ENCODE results near the gene TNFAIP8.
A peak's percentile ranks its signal among the peaks of the same experiment; 100 is the strongest.

The TNFAIP8 gene

DNA sequence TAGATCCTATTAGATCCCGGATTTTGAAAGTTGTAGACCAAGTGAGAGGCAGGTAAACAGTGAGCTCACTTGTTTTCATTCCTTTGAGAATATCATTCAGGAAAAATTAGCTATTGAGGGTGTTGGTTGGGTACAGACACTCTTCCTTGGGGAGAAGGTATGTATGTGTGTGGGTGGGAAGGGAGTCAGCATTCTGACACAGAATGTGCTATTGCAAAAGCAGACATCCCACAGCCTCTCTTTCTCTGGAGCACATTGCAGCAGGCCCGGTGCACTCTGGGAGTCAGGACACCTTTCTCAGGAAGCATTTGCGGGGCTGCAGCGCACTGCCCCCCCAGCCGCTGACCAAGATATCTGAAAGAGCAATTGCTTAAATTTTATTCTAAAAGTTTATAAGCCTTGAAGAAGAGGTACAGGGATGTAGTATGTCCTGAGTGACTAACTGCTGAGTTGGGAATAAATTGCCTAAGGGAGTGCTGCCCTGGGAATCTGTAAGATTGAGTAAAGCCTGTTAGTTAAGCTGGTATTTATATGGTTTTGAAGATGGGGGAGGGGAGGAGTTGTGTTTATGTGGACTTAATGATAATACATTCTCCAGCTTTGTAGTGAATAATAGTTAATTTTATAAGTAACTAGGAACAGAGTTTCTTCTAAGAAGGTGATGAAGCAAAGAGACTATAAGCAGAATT, 5.2 kb downstream of the TNFAIP8 start:
- Histone ChIP-seq H3K9ac (ENCODE audit: low read length) (no peak overlapping the region), H2AFZ (ENCODE audit: low read depth, low read length) (no peak overlapping the region), H3K4me3 (ENCODE audit: low read length) (no peak overlapping the region), H3K9me3 (ENCODE audit: insufficient read depth, low read length) (no peaks in the 10 kb centered on the region), H3K27me3 (ENCODE audit: low read depth, low read length) (no peaks in the 10 kb centered on the region), H3K4me2 (ENCODE audit: low read length) (peak overlapping the region; percentile 91), H3K4me1 (ENCODE audit: low read length) (peaks cover 83% of the 10 kb centered on the region), H3K27ac (ENCODE audit: low read length) (no peak overlapping the region), H4K20me1 (ENCODE audit: insufficient read depth, low read length) (peaks cover 83% of the 10 kb centered on the region), H3K79me2 (ENCODE audit: low read length) (peaks cover 100% of the 10 kb centered on the region), H3K36me3 (replicated peaks; ENCODE audit: low read depth, low read length) (peaks cover 36% of the 10 kb centered on the region)
- no peak for TF ChIP-seq EZH2phosphoT487 (IDR thresholded peaks at IDR 0.05; ENCODE audit: low read depth)
- TF ChIP-seq CTCF (IDR thresholded peaks at IDR 0.05; ENCODE audit: low read depth, low read length), result no peak

DNA sequence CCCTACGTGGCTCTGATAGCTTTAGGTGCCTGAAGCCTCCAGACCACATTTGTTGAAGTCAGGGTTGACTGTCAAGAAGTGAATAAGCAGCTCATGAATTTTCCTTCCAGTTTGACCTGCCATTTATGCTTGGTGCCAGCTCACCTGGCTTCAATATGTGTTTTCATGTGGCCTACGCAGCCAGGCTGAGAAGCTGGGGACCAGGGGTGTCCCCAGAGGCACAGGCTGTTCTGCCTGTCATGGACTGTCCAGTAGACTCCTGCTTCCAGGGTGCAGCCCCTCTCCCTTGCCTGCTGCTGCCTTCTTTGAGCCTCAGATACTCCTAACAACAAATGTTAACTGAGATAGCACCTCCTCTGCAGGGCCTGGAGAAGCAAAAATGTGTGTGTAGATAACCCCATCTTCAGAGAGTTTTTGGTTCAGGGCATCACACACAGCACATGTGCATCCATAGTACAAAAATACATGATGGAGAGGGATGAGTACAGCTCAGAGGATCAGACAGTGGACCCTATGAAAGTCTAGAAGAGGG, 5.8 kb downstream of the TNFAIP8 start:
- Histone ChIP-seq H3K9ac (ENCODE audit: low read length) (no peak overlapping the region), H3K36me3 (replicated peaks; ENCODE audit: low read depth, low read length) (peaks cover 36% of the 10 kb centered on the region), H2AFZ (ENCODE audit: low read depth, low read length) (no peak overlapping the region), H3K9me3 (ENCODE audit: insufficient read depth, low read length) (no peaks in the 10 kb centered on the region), H3K4me2 (ENCODE audit: low read length) (no peak overlapping the region), H3K79me2 (ENCODE audit: low read length) (peaks cover 100% of the 10 kb centered on the region), H3K4me1 (ENCODE audit: low read length) (peaks cover 89% of the 10 kb centered on the region), H3K27me3 (ENCODE audit: low read depth, low read length) (no peaks in the 10 kb centered on the region), H4K20me1 (ENCODE audit: insufficient read depth, low read length) (peaks cover 89% of the 10 kb centered on the region), H3K27ac (ENCODE audit: low read length) (no peak overlapping the region), H3K4me3 (ENCODE audit: low read length) (no peak overlapping the region)
- TF ChIP-seq EZH2phosphoT487 (IDR thresholded peaks at IDR 0.05; ENCODE audit: low read depth) (no peak), CTCF (IDR thresholded peaks at IDR 0.05; ENCODE audit: low read depth, low read length) (no peak)

GRCh38 chr5:119362714-119363113, 6.9 kb downstream of the TNFAIP8 start:
- peaks cover 99% of the 10 kb centered on the region for H3K79me2 ChIP-seq (ENCODE audit: low read length)
- no peak overlapping the region for H3K9ac ChIP-seq (ENCODE audit: low read length)
- H3K27me3 ChIP-seq (ENCODE audit: low read depth, low read length), result no peaks in the 10 kb centered on the region
- H3K9me3 ChIP-seq (ENCODE audit: insufficient read depth, low read length), result no peaks in the 10 kb centered on the region
- TF ChIP-seq CTCF (IDR thresholded peaks at IDR 0.05; ENCODE audit: low read depth, low read length), result no peak
- no peak for TF ChIP-seq EZH2phosphoT487 (IDR thresholded peaks at IDR 0.05; ENCODE audit: low read depth)
- no peak overlapping the region for H3K4me2 ChIP-seq (ENCODE audit: low read length)
- peaks cover 97% of the 10 kb centered on the region for H3K4me1 ChIP-seq (ENCODE audit: low read length)
- peaks cover 94% of the 10 kb centered on the region for H4K20me1 ChIP-seq (ENCODE audit: insufficient read depth, low read length)
- no peak overlapping the region for H3K27ac ChIP-seq (ENCODE audit: low read length)
- H3K4me3 ChIP-seq (ENCODE audit: low read length), result no peak overlapping the region
- H3K36me3 ChIP-seq (replicated peaks; ENCODE audit: low read depth, low read length), result peaks cover 36% of the 10 kb centered on the region
- H2AFZ ChIP-seq (ENCODE audit: low read depth, low read length), result no peak overlapping the region

- TF ChIP-seq EZH2phosphoT487 (IDR thresholded peaks at IDR 0.05; ENCODE audit: low read depth), result no peak
- no peak for TF ChIP-seq CTCF (IDR thresholded peaks at IDR 0.05; ENCODE audit: low read depth, low read length)
- Histone ChIP-seq H3K4me3 (ENCODE audit: low read length) (no peak overlapping the region), H3K27ac (ENCODE audit: low read length) (peak overlapping the region; percentile 48; the same call in 1 of the 2 replicates), H3K9ac (ENCODE audit: low read length) (no peak overlapping the region), H3K4me2 (ENCODE audit: low read length) (peak overlapping the region; percentile 47), H3K79me2 (ENCODE audit: low read length) (peaks cover 99% of the 10 kb centered on the region), H3K27me3 (ENCODE audit: low read depth, low read length) (no peaks in the 10 kb centered on the region), H2AFZ (ENCODE audit: low read depth, low read length) (no peak overlapping the region), H3K9me3 (ENCODE audit: insufficient read depth, low read length) (no peaks in the 10 kb centered on the region), H3K36me3 (replicated peaks; ENCODE audit: low read depth, low read length) (peaks cover 30% of the 10 kb centered on the region), H4K20me1 (ENCODE audit: insufficient read depth, low read length) (peaks cover 93% of the 10 kb centered on the region), H3K4me1 (ENCODE audit: low read length) (peaks cover 97% of the 10 kb centered on the region)
Observed at GRCh38 chr5:119363271-119363670, 7.5 kb downstream of the TNFAIP8 start.

Measured in OCI-LY3 (cell line).